Choroid plexus epithelial cell (primary cell): Measurements from ENCODE around the gene PDE4B.

ENCODE experiments used
- DNase-seq: peaks from one replicate; pipeline ENCODE4 v3.0.0-alpha.2; 2010; ENCODE audit warnings: low read depth
- H3K4me3 ChIP-seq: 2 replicates; pipeline ENCODE4 v1.5.1; 2011; ENCODE audit warnings: low read depth, mild to moderate bottlenecking, control low read depth, low read length, moderate library complexity
- CTCF ChIP-seq: conservative IDR thresholded peaks from 2 replicates; pipeline ENCODE4 v1.5.1; 2011; ENCODE audit warnings: low read depth, mild to moderate bottlenecking, control low read depth, inconsistent platforms, low read length, moderate library complexity

Gene PDE4B

GRCh38 chr1:66176832-66177231 lies 384.1 kb downstream of the PDE4B start:
- TF ChIP-seq CTCF = no peak
- no peak overlapping the region for H3K4me3 ChIP-seq
- no peak for DNase-seq

- no peak for DNase-seq
- no peak for TF ChIP-seq CTCF
- H3K4me3 ChIP-seq = no peak overlapping the region
Measured at GRCh38 chr1:66177510-66177909, 384.8 kb downstream of the PDE4B start.

GRCh38 chr1:66182026-66182425 lies 389.3 kb downstream of the PDE4B start:
- no peak for DNase-seq
- no peak overlapping the region for H3K4me3 ChIP-seq
- TF ChIP-seq CTCF = no peak

GRCh38 chr1:66182551-66183178 lies 390.0 kb downstream of the PDE4B start:
- peak; percentile 87 for DNase-seq
- no peak for TF ChIP-seq CTCF
- H3K4me3 ChIP-seq = no peak overlapping the region

- H3K4me3 ChIP-seq = no peak overlapping the region
- TF ChIP-seq CTCF = no peak
- DNase-seq = no peak
Measured at GRCh38 chr1:66183400-66183799, 390.7 kb downstream of the PDE4B start.

- no peak for TF ChIP-seq CTCF
- no peak for DNase-seq
- H3K4me3 ChIP-seq = no peak overlapping the region
Measured at GRCh38 chr1:66197120-66197519, 404.4 kb downstream of the PDE4B start.

- H3K4me3 ChIP-seq = no peak overlapping the region
- peak; percentile 43 for DNase-seq
- TF ChIP-seq CTCF = no peak
Measured at GRCh38 chr1:66197785-66198184, 405.1 kb downstream of the PDE4B start.
